H1 (cell line): ENCODE measurements around the gene PTGFR. TPM values are rescaled to one million over a fixed set of nuclear protein-coding genes. Genes with fewer than 3 reads are reported as not detected.

Source experiments
- CTCF ChIA-PET: fragments of 300-600 bp; sonication (Branson Sonifier 250); formaldehyde crosslinking; loops from one replicate; lab custom pipeline; 2021; ENCODE audit not compliant: partially characterized antibody; lab: Charles Lee
- POLR2A ChIA-PET: fragments of 300-600 bp; sonication (Branson Sonifier 250); formaldehyde crosslinking; loops from one replicate; lab custom pipeline; 2021; ENCODE audit warnings: inconsistent platforms; ENCODE audit not compliant: partially characterized antibody; lab: Charles Lee
- DNase-seq, 2 experiments: peaks; one replicate each; pipeline versions ENCODE4 v3.0.0 to v3.0.0-alpha.2; 2010 to 2022; ENCODE audit warnings: low spot score in 2 of 2, low read depth in 1 of 2, mixed read lengths in 1 of 2
- FAIRE-seq: peaks from 2 replicates; lab custom pipeline; 2011; peaks lifted over from hg19 to GRCh38; lab: Jason Lieb, UNC
- H2AFZ ChIP-seq: 2 replicates; pipeline ENCODE4 v1.8.1; 2012; ENCODE audit warnings: low read length, inconsistent platforms
- H2AK5ac ChIP-seq: 2 replicates; pipeline ENCODE4 v1.6.1; 2013; ENCODE audit warnings: low read depth, low read length
- H2BK120ac ChIP-seq: replicated peaks from 2 replicates; pipeline ENCODE3; 2013; ENCODE audit warnings: low read depth, low read length, inconsistent platforms
- H2BK12ac ChIP-seq: 2 replicates; pipeline ENCODE4 v1.6.1; 2013; ENCODE audit warnings: low read depth, low read length
- H2BK15ac ChIP-seq: 2 replicates; pipeline ENCODE4 v1.6.1; 2013; ENCODE audit warnings: low read length
- H2BK20ac ChIP-seq: 2 replicates; pipeline ENCODE4 v1.6.1; 2013; ENCODE audit warnings: low read length
- H2BK5ac ChIP-seq: 2 replicates; pipeline ENCODE4 v1.6.1; 2013; ENCODE audit warnings: low read depth, low read length
- H3K14ac ChIP-seq: 2 replicates; pipeline ENCODE4 v1.6.1; 2013; ENCODE audit warnings: inconsistent platforms; ENCODE audit not compliant: insufficient read length
- H3K18ac ChIP-seq: 2 replicates; pipeline ENCODE4 v1.6.1; 2013; ENCODE audit warnings: low read length; ENCODE audit errors: extremely low read depth
- H3K23ac ChIP-seq: 2 replicates; pipeline ENCODE4 v1.6.1; 2013; ENCODE audit warnings: inconsistent platforms; ENCODE audit not compliant: insufficient read length
- H3K23me2 ChIP-seq: 2 replicates; pipeline ENCODE4 v1.6.1; 2013; ENCODE audit warnings: low read depth, low read length
- H3K27ac ChIP-seq: 2 replicates; pipeline ENCODE4 v1.6.1; 2011; ENCODE audit warnings: low read depth, low read length, inconsistent platforms
- H3K27me3 ChIP-seq, 4 experiments: replicated peaks in 1 of 4; 1 replicate in 1 of 4; 2 replicates in 3 of 4; pipeline versions ENCODE4 v1.6.1 to v1.8.1; 2011 to 2013; ENCODE audit warnings: low read length in 3 of 4, mild to moderate bottlenecking in 3 of 4, inconsistent platforms in 2 of 4, mixed read lengths in 2 of 4, moderate library complexity in 1 of 4; ENCODE audit not compliant: control insufficient read depth in 3 of 4, insufficient read depth in 3 of 4; ENCODE audit errors: extremely low read depth in 1 of 4
- H3K36me3 ChIP-seq, 4 experiments: 2 replicates each; pipeline versions ENCODE4 v1.6.1 to v1.8.1; 2011 to 2013; ENCODE audit warnings: mild to moderate bottlenecking in 4 of 4, low read length in 3 of 4, moderate library complexity in 2 of 4, control low read depth in 1 of 4, inconsistent platforms in 1 of 4; ENCODE audit not compliant: insufficient read depth in 4 of 4, control insufficient read depth in 2 of 4
- H3K4ac ChIP-seq: replicated peaks from 2 replicates; pipeline ENCODE3; 2013; ENCODE audit warnings: low read length, low read depth, mixed read lengths, inconsistent platforms; ENCODE audit not compliant: insufficient read length
- H3K4me1 ChIP-seq, 4 experiments: replicated peaks in 1 of 4; 1 replicate in 1 of 4; 2 replicates in 3 of 4; pipeline versions ENCODE4 v1.6.1 to v1.8.1; 2011 to 2013; ENCODE audit warnings: low read length in 3 of 4, inconsistent platforms in 2 of 4, mixed read lengths in 1 of 4; ENCODE audit not compliant: insufficient read depth in 4 of 4, control insufficient read depth in 3 of 4
- H3K4me2 ChIP-seq, 2 experiments: 2 replicates each; pipeline versions ENCODE4 v1.6.1 to v1.8.1; 2011 to 2013; ENCODE audit warnings: low read depth in 2 of 2, low read length in 2 of 2, control low read depth in 1 of 2, inconsistent platforms in 1 of 2, mild to moderate bottlenecking in 1 of 2; ENCODE audit not compliant: insufficient read depth in 1 of 2
- H3K4me3 ChIP-seq, 4 experiments: fragments of 200-600, 300-600 bp in 1 of 4; sonication (generic), shearing (Covaris generic), sonication (Bioruptor Twin) in 1 of 4; 2 replicates each; pipeline versions ENCODE4 v1.5.1 to v1.8.1; 2011 to 2016; ENCODE audit warnings: low read length in 4 of 4, low read depth in 3 of 4, control low read depth in 2 of 4, inconsistent platforms in 2 of 4, mild to moderate bottlenecking in 2 of 4, mixed read lengths in 1 of 4, moderate library complexity in 1 of 4; ENCODE audit not compliant: insufficient read depth in 2 of 4; ENCODE audit errors: extremely low read depth in 1 of 4
- H3K56ac ChIP-seq: replicated peaks from 2 replicates; pipeline ENCODE3; 2013; ENCODE audit warnings: low read depth, mild to moderate bottlenecking, mixed read lengths, low read length, inconsistent platforms; ENCODE audit not compliant: insufficient read length
- H3K79me1 ChIP-seq: 2 replicates; pipeline ENCODE4 v1.6.1; 2013; ENCODE audit warnings: low read depth, low read length, control low read depth
- H3K79me2 ChIP-seq, 2 experiments: 2 replicates each; pipeline versions ENCODE4 v1.6.1 to v1.8.1; 2012 to 2013; ENCODE audit warnings: low read length in 2 of 2, mild to moderate bottlenecking in 2 of 2, inconsistent platforms in 1 of 2; ENCODE audit not compliant: insufficient read depth in 2 of 2, control insufficient read depth in 1 of 2
- H3K9ac ChIP-seq, 4 experiments: replicated peaks in 1 of 4; 1 replicate in 1 of 4; 2 replicates in 3 of 4; pipeline versions ENCODE4 v1.6.1 to v1.8.1; 2011 to 2013; ENCODE audit warnings: low read depth in 3 of 4, low read length in 3 of 4, control low read depth in 2 of 4, mild to moderate bottlenecking in 2 of 4, moderate library complexity in 2 of 4, inconsistent platforms in 1 of 4; ENCODE audit errors: extremely low read depth in 1 of 4
- H3K9me3 ChIP-seq, 2 experiments: 2 replicates each; pipeline versions ENCODE4 v1.6.1 to v1.8.1; 2012 to 2013; ENCODE audit warnings: mild to moderate bottlenecking in 2 of 2, moderate library complexity in 2 of 2, control low read depth in 1 of 2, inconsistent platforms in 1 of 2, low read depth in 1 of 2, low read length in 1 of 2, mixed read lengths in 1 of 2; ENCODE audit not compliant: insufficient read depth in 2 of 2
- H4K20me1 ChIP-seq, 2 experiments: replicated peaks in 1 of 2; 2 replicates each; pipeline versions ENCODE3 to v1.8.1; 2011 to 2013; ENCODE audit warnings: inconsistent platforms in 2 of 2, low read length in 2 of 2, mild to moderate bottlenecking in 1 of 2; ENCODE audit not compliant: insufficient read depth in 2 of 2, control insufficient read depth in 1 of 2
- H4K5ac ChIP-seq: 2 replicates; pipeline ENCODE4 v1.6.1; 2013; ENCODE audit warnings: low read length, low read depth, mixed read lengths, inconsistent platforms; ENCODE audit not compliant: insufficient read length
- H4K8ac ChIP-seq: 2 replicates; pipeline ENCODE4 v1.8.0; 2013; ENCODE audit warnings: mild to moderate bottlenecking, moderate library complexity, low read length, inconsistent platforms; ENCODE audit not compliant: insufficient read depth; ENCODE audit errors: extremely low read depth
- H4K91ac ChIP-seq: replicated peaks from 2 replicates; pipeline ENCODE3; 2013; ENCODE audit warnings: low read length, mixed read lengths, inconsistent platforms; ENCODE audit not compliant: insufficient read length
- BACH1 ChIP-seq: IDR thresholded peaks from 2 replicates; pipeline ENCODE4 v1.6.1; 2012; ENCODE audit warnings: low read length, improper control_type of control experiment
- BCL11A ChIP-seq, 2 experiments: IDR thresholded peaks; one replicate each; pipeline ENCODE4 v1.6.1; 2011; ENCODE audit warnings: low read depth in 2 of 2, low read length in 2 of 2, mild to moderate bottlenecking in 2 of 2
- CBX8 ChIP-seq: fragments of 300-800, 300-1000 bp; sonication (generic); IDR thresholded peaks from 2 replicates; pipeline ENCODE4 v1.7.1; 2016; ENCODE audit warnings: low read depth, low read length, borderline replicate concordance
- CREB1 ChIP-seq: IDR thresholded peaks from 2 replicates; pipeline ENCODE4 v1.6.1; 2012; ENCODE audit warnings: inconsistent platforms
- EP300 ChIP-seq, 2 experiments: IDR thresholded peaks; 1 replicate in 1 of 2; 2 replicates in 1 of 2; pipeline ENCODE4 v1.6.1; 2011 to 2012; ENCODE audit warnings: low read depth in 2 of 2, low read length in 2 of 2, mild to moderate bottlenecking in 2 of 2, borderline replicate concordance in 1 of 2, inconsistent platforms in 1 of 2, moderate library complexity in 1 of 2
- EZH2 ChIP-seq: fragments of 200-600 bp; sonication (generic); IDR thresholded peaks from 2 replicates; pipeline ENCODE4 v1.7.1; 2012; ENCODE audit warnings: low read depth, mild to moderate bottlenecking, moderate library complexity, low read length, inconsistent platforms; ENCODE audit not compliant: severe bottlenecking
- MAFK ChIP-seq: IDR thresholded peaks from 2 replicates; pipeline ENCODE4 v1.6.1; 2012; ENCODE audit warnings: low read depth, mild to moderate bottlenecking, improper control_type of control experiment, low read length
- PHF8 ChIP-seq: fragments of 200-600 bp; sonication (generic); conservative IDR thresholded peaks from 2 replicates; pipeline ENCODE4 v1.7.1; 2012; ENCODE audit warnings: low read depth, mild to moderate bottlenecking, inconsistent platforms, low read length, moderate library complexity
- SIN3A ChIP-seq, 2 experiments: IDR thresholded peaks in 1 of 2; conservative IDR thresholded peaks in 1 of 2; 2 replicates each; pipeline ENCODE4 v1.6.1; 2011 to 2012; ENCODE audit warnings: low read length in 2 of 2, improper control_type of control experiment in 1 of 2, low read depth in 1 of 2, mild to moderate bottlenecking in 1 of 2
- SP2 ChIP-seq: IDR thresholded peaks from 2 replicates; pipeline ENCODE4 v1.6.1; 2012; ENCODE audit warnings: mild to moderate bottlenecking, low read length, inconsistent platforms
- SUZ12 ChIP-seq: fragments of 200-600 bp; sonication (generic); IDR thresholded peaks from 2 replicates; pipeline ENCODE4 v1.6.1; 2012; ENCODE audit warnings: mild to moderate bottlenecking, inconsistent platforms, low read length, moderate library complexity, mixed read lengths
- ZNF274 ChIP-seq: IDR thresholded peaks from 2 replicates; pipeline ENCODE4 v1.7.0; 2012; ENCODE audit warnings: low read length, borderline replicate concordance; ENCODE audit errors: extremely low read depth
- WGBS, 2 experiments: shearing (Covaris generic) in 1 of 2; methylation state at CpG; one replicate each; pipeline versions ENCODE4 v1.1.6 to v1.1.7; 2013 to 2015; ENCODE audit warnings: low lambda C conversion rate in 2 of 2, mixed read lengths in 2 of 2, inconsistent platforms in 1 of 2, low coverage in 1 of 2, missing lambda C conversion rate in 1 of 2; ENCODE audit not compliant: insufficient replicate concordance in 2 of 2, insufficient coverage in 1 of 2, insufficient read length in 1 of 2; ENCODE audit errors: extremely low coverage in 1 of 2, missing lambda C conversion rate in 1 of 2; 5-methylcytosine and 5-hydroxymethylcytosine counted together
- polyA plus RNA-seq, 7 experiments: library from polyadenylated mRNA; depleted of rRNA in 3 of 7; stranded (reverse) in 5 of 7; unstranded in 2 of 7; fragments of >200 nt in 5 of 7; fragments of 200-250 nt in 2 of 7; gene quantifications; 1 replicate in 5 of 7; 2 replicates in 1 of 7; 4 replicates in 1 of 7; pipeline versions ENCODE4 v1.2.1 to v1.2.3, GENCODE V29; 2011 to 2013; ENCODE audit warnings: missing spikeins in 2 of 7, mixed read lengths in 2 of 7
- total RNA-seq: library from RNA; stranded (reverse); fragmentation: NEBNext Ultra II Directional; extraction: Animal tissue kit (Norgen Biotek cat#: 25700); gene quantifications from 2 replicates; pipeline ENCODE4 v1.2.1, GENCODE V29; 2021

Gene PTGFR
- total and polyA plus RNA-seq, 2 of the 8 experiments (the other 6 are each of a cell fraction or from before 2014, with no cell fraction given) = 0.02 TPM; not detected in 1

DNA sequence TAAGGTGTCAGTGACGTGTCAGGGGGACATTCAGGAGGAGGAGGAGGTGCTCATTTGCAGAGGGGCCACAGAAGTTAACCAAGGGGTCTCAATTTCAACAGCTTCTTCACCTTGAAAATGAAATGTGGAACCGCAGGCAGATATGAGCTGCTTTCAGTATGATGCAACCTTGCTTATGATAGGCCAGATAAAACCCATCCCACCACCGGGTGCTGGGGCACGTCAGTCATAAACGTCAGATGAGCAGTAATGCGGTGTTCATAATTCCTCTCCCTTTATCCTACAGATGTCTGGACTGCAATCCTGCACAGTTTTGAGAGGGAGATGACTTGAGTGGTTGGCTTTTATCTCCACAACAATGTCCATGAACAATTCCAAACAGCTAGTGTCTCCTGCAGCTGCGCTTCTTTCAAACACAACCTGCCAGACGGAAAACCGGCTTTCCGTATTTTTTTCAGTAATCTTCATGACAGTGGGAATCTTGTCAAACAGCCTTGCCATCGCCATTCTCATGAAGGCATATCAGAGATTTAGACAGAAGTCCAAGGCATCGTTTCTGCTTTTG, 1.7 kb downstream of the PTGFR start:
- 83% methylated on average over 12 of the region's 12 CpGs; no CpG with 5 or more reads in 1 of the 2 experiments for WGBS, 2 experiments
- Histone ChIP-seq H4K8ac (no peak overlapping the region), H4K5ac (no peak overlapping the region), H3K4ac (no peak overlapping the region), H3K4me2 (peak overlapping the region in 1 of 2 experiments; percentile 97; a peak in 1 of 4 replicates), H2AK5ac (no peak overlapping the region), H4K20me1 (no peaks in the 10 kb centered on the region), H2BK15ac (no peak overlapping the region), H3K18ac (no peak overlapping the region; the same call in 1 of the 2 replicates), H3K27me3 (peaks cover 11 to 35% (median 26%) of the 10 kb centered on the region in 4 experiments), H3K23ac (no peak overlapping the region), H3K79me1 (no peaks in the 10 kb centered on the region), H3K9me3 (no peaks in the 10 kb centered on the region), H2BK12ac (no peak overlapping the region), H3K9ac (no peak overlapping the region), H3K4me1 (0 out of 7 replicates have a peak, but pooled peaks cover 0 to 4% (median 0%) of the 10 kb centered on the region in 4 experiments), H3K79me2 (no peaks in the 10 kb centered on the region), H3K23me2 (peaks cover 11% of the 10 kb centered on the region), H2BK5ac (no peak overlapping the region), H3K4me3 (no peak overlapping the region), H3K27ac (no peak overlapping the region), H3K36me3 (no peaks in the 10 kb centered on the region), H3K14ac (no peak overlapping the region), H2AFZ (no peak overlapping the region), H3K56ac (no peak overlapping the region), H2BK120ac (no peak overlapping the region), H2BK20ac (no peak overlapping the region), H4K91ac (no peak overlapping the region)
- ChIA-PET CTCF (interaction anchor here (0.9 to 2.0 kb wide), 4 partner anchors 16 to 66 kb away, joined by 3 to 8 read pairs (median 4); no protein-coding TSS in a partner anchor), POLR2A (no interaction called here)
- DNase-seq (no peak), FAIRE-seq (no peak)
- no peak for TF ChIP-seq MAFK
- TF ChIP-seq BCL11A (IDR thresholded peaks at IDR 0.05; ENCODE audit: low read depth in 2 of 2, low read length in 2 of 2) = no peak
- no peak for TF ChIP-seq CREB1
- no peak for TF ChIP-seq BACH1
- TF ChIP-seq ZNF274 = no peak
- TF ChIP-seq SP2 = no peak
- TF ChIP-seq EP300 (IDR thresholded peaks at IDR 0.05; ENCODE audit: borderline replicate concordance in 1 of 2, low read depth in 2 of 2, low read length in 2 of 2) = no peak
- no peak for TF ChIP-seq SUZ12
- no peak for TF ChIP-seq SIN3A (conservative IDR thresholded peaks at IDR 0.05 in 1 of 2, IDR thresholded peaks at IDR 0.05 in 1 of 2; ENCODE audit: low read depth in 1 of 2, low read length in 2 of 2)
- TF ChIP-seq PHF8 = no peak
- TF ChIP-seq EZH2 = no peak
- TF ChIP-seq CBX8 = no peak
